MCF 10A (cell line): ENCODE measurements around the gene RAB30. TPM values are rescaled to one million over a fixed set of nuclear protein-coding genes. Genes with fewer than 3 reads are reported as not detected.
A peak's percentile ranks its signal among the peaks of the same experiment; 100 is the strongest.

ENCODE experiments used
- Bru-seq: library from RNA; stranded (reverse); fragments of 400-500 nt; gene quantifications from one replicate; lab custom pipeline; 2021; lab: Mats Ljungman, UMichigan
- BruChase-seq, 2 experiments: library from RNA; stranded (reverse); fragments of 400-500 nt; gene quantifications; one replicate each; lab custom pipeline; 2021; lab: Mats Ljungman, UMichigan
- BruUV-seq: library from RNA; stranded (reverse); fragments of 400-500 nt; replicated peaks from 2 replicates; lab custom pipeline; 2021; lab: Mats Ljungman, UMichigan
- CTCF ChIA-PET: fragments of 300-600 bp; sonication (Branson Sonifier 250); formaldehyde crosslinking; extraction: SDS; loops from one replicate; lab custom pipeline; 2021; ENCODE audit warnings: antibody characterized with exemption, inconsistent platforms; lab: Yijun Ruan, JAX
- POLR2A ChIA-PET: fragments of 300-600, 350-650 bp; sonication (Branson Sonifier 250); formaldehyde crosslinking; extraction: SDS; loops from one replicate; lab custom pipeline; 2020; ENCODE audit warnings: antibody characterized with exemption, inconsistent platforms; lab: Yijun Ruan, JAX
- DNase-seq: peaks from one replicate; pipeline ENCODE4 v3.0.0-alpha.2; 2018; ENCODE audit not compliant: unreplicated experiment
- H3K27ac Mint-ChIP-seq: one replicate; pipeline ENCODE4 v1.8.0; 2022; ENCODE audit warnings: mild to moderate bottlenecking, low read depth, mixed read lengths; ENCODE audit not compliant: unreplicated experiment
- H3K27me3 Mint-ChIP-seq: one replicate; pipeline ENCODE4 v1.8.0; 2022; ENCODE audit warnings: mixed read lengths; ENCODE audit not compliant: insufficient read depth, unreplicated experiment
- H3K36me3 Mint-ChIP-seq: one replicate; pipeline ENCODE4 v1.8.0; 2022; ENCODE audit warnings: mild to moderate bottlenecking, moderate library complexity, mixed read lengths; ENCODE audit not compliant: insufficient read depth, unreplicated experiment
- H3K4me1 Mint-ChIP-seq: one replicate; pipeline ENCODE4 v1.8.0; 2022; ENCODE audit warnings: mixed read lengths; ENCODE audit not compliant: insufficient read depth, unreplicated experiment
- H3K4me3 Mint-ChIP-seq: one replicate; pipeline ENCODE4 v1.8.0; 2022; ENCODE audit warnings: mild to moderate bottlenecking, moderate library complexity, mixed read lengths; ENCODE audit not compliant: unreplicated experiment
- H3K9me3 Mint-ChIP-seq: one replicate; pipeline ENCODE4 v1.8.0; 2022; ENCODE audit warnings: mixed read lengths; ENCODE audit not compliant: unreplicated experiment
- intact Hi-C: fragments of 100-400 bp; cut with micrococcal nuclease; formaldehyde crosslinking; loops from 2 replicates; pipeline ENCODE4 v1.14.1; 2022
- long read RNA-seq: library from polyadenylated mRNA; stranded (forward); transcript quantifications from one replicate; pipeline ENCODE4 v2.0.0, GENCODE V29; 2022
- total RNA-seq: library from RNA; stranded (reverse); gene quantifications from 2 replicates; pipeline ENCODE4 v1.2.3, GENCODE V29; 2022
- TF ChIP-seq, protein P1 (sequence below): fragments of 200-600 bp; IDR thresholded peaks from one replicate; pipeline ENCODE4 v1.8.0; 2022; ENCODE audit warnings: antibody characterized with exemption, mild to moderate bottlenecking; ENCODE audit not compliant: unreplicated experiment

RAB30 gene, protein sequence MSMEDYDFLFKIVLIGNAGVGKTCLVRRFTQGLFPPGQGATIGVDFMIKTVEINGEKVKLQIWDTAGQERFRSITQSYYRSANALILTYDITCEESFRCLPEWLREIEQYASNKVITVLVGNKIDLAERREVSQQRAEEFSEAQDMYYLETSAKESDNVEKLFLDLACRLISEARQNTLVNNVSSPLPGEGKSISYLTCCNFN
- total RNA-seq (12.5 and 13.2 TPM in 2 replicates), Bru-seq, nascent RNA (percentile 64 among the genes with signal in this experiment), BruChase-seq, experiment 1, labeled RNA remaining after a 6-hour chase (percentile 77 among the genes with signal in this experiment), BruChase-seq, experiment 2, labeled RNA remaining after a 2-hour chase (percentile 78 among the genes with signal in this experiment)
- long read RNA-seq, full-length matches to known transcripts, result 13 of 17 reads
- long read RNA-seq, partial matches to known transcripts, result 0 of 17 reads
- long read RNA-seq, other reads (novel, unspliced or antisense), result 4 of 17 reads

DNA sequence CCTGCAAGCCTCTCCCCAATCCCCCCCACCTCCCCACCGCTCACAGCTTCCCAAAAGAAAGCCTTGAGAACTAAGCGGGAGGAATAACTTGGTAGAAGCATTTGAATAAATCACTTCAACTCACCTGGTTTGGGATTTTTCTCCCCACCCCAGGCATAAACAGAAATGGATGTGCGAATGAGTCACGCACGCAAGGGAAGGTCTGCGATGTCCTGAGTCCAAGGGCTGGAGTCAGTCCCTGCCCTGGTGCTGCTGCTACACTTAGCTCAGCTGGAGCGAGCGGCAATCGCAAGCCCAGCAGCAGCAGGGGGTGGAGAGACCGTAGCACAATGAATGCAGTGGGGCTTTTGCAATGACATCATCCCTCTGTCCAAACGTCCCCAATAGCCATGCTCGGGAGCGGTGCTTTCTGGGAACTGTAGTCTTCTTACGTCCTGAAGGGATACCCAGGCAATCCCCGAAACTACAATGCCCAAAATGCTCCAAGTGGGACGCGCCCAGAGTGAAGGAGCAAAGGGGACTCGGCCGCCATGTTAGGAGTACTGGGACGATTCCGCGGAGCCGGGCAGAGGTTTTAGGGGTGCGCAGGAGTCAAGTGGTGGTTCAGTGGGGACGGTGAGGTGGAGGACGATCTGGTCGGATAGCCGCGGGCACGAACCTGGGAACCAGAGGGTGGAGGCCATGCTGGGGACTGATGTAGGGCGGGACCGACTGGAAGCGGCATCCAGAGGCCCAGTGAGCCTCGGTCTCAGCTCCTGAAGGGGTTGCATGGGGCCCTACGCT lies at the start of gene RAB30:
Gene RAB30 (minus strand): TSS at position 331 of the 783 bp plus-strand sequence. CDS start 74,581 bp downstream, outside the sequence.
- no TSS peak for BruUV-seq

DNA sequence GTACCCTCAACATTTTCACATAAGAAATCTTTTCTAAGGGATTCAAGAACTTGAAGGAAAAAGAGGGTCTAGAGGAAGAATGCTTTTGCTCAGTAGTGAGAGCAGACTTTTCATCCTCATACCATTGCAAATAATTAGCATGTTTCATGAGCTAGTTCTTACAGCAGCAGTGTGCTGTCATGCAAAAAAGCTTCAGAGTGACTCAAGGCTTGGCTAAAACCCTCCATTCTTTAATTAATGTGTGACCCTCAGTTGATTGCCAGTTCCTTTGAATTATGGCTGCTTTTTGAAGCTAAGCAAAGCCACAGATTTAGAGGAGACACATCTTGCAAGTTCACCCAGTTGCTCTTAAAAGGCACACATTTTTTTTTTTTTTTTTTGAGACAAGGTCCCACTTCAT lies 48.6 kb upstream of the RAB30 start:
- no peaks in the 10 kb centered on the region for H3K9me3 Mint-ChIP-seq
- no peak for DNase-seq
- ChIA-PET CTCF (interaction anchor here (0.7 kb wide), 2 partner anchors 42 to 195 kb away, joined by 3 to 5 read pairs; no protein-coding TSS in a partner anchor), POLR2A (no interaction called here)
- TF ChIP-seq, protein P1, sequence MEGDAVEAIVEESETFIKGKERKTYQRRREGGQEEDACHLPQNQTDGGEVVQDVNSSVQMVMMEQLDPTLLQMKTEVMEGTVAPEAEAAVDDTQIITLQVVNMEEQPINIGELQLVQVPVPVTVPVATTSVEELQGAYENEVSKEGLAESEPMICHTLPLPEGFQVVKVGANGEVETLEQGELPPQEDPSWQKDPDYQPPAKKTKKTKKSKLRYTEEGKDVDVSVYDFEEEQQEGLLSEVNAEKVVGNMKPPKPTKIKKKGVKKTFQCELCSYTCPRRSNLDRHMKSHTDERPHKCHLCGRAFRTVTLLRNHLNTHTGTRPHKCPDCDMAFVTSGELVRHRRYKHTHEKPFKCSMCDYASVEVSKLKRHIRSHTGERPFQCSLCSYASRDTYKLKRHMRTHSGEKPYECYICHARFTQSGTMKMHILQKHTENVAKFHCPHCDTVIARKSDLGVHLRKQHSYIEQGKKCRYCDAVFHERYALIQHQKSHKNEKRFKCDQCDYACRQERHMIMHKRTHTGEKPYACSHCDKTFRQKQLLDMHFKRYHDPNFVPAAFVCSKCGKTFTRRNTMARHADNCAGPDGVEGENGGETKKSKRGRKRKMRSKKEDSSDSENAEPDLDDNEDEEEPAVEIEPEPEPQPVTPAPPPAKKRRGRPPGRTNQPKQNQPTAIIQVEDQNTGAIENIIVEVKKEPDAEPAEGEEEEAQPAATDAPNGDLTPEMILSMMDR, result no peak
- H3K4me3 Mint-ChIP-seq, result no peak overlapping the region
- no peaks in the 10 kb centered on the region for H3K27me3 Mint-ChIP-seq
- no peaks in the 10 kb centered on the region for H3K4me1 Mint-ChIP-seq
- no peak overlapping the region for H3K27ac Mint-ChIP-seq
- H3K36me3 Mint-ChIP-seq, result no peaks in the 10 kb centered on the region
- no TSS peak for BruUV-seq
- intact Hi-C loops, result no loop called here

More for the DNA sequence above, at the start of gene RAB30:
- DNase-seq, result peak; percentile 100
- H3K27ac Mint-ChIP-seq, result no peak within 1 kb of the TSS
- peaks cover 26% of the 10 kb centered on the region for H3K4me1 Mint-ChIP-seq
- no peaks in the 10 kb centered on the region for H3K9me3 Mint-ChIP-seq
- intact Hi-C loops, result loop anchor here (1.0 to 10.0 kb wide), 8 partner anchors 39 to 213 kb away; partner anchors contain the start of gene PCF11
- ChIA-PET POLR2A (interaction anchor here (0.8 to 7.3 kb wide), 36 partner anchors 9 to 212 kb away, joined by 3 to 188 read pairs (median 8); partner anchors contain the start of genes ANKRD42, DDIAS, PCF11 and PRCP), CTCF (interaction anchor here (0.5 to 3.2 kb wide), 16 partner anchors 14 to 748 kb away, joined by 3 to 21 read pairs (median 4); partner anchors contain the start of gene PCF11)
- no peak within 1 kb of the TSS for H3K4me3 Mint-ChIP-seq
- TF ChIP-seq, protein P1, result no peak
- H3K27me3 Mint-ChIP-seq, result no peaks in the 10 kb centered on the region
- H3K36me3 Mint-ChIP-seq, result peaks cover 33% of the 10 kb centered on the region

DNA sequence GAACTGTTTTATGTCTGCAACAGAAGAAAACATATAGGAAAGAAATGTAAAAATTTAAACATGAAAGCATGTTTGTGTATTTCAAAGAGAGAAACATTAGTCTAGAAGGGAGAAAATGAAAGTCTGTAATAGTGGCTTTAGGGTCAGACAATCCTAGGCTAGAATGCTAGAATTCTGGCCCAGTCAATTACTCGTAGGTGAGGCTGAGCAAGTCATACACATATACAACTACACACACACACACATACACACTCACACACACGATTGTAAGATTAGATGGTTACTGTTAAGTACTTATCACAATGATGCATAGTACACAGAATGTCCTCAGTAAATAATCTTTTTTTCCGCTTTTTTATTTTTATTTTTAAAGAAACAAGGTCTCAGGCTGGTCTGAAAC lies 47.5 kb upstream of the RAB30 start:
- POLR2A ChIA-PET, result no interaction called here
- TF ChIP-seq, protein P1, result no peak
- H3K36me3 Mint-ChIP-seq, result no peaks in the 10 kb centered on the region
- no peaks in the 10 kb centered on the region for H3K4me1 Mint-ChIP-seq
- DNase-seq, result no peak
- H3K27me3 Mint-ChIP-seq, result no peaks in the 10 kb centered on the region
- intact Hi-C loops, result no loop called here
- no peaks in the 10 kb centered on the region for H3K9me3 Mint-ChIP-seq
- CTCF ChIA-PET, result interaction anchor here (0.6 kb wide), 1 partner anchor 66 kb away, joined by 5 read pairs; no protein-coding TSS in a partner anchor
- H3K4me3 Mint-ChIP-seq, result no peak overlapping the region
- BruUV-seq, result no TSS peak
- no peak overlapping the region for H3K27ac Mint-ChIP-seq
